ENCODE results near the gene ST6GALNAC6.
"Not testable (repeated sequence)": the region's sequence is repeated elsewhere in the genome, so short reads cannot be mapped to it uniquely, and the experiment has no call there.

The ST6GALNAC6 gene

DNA sequence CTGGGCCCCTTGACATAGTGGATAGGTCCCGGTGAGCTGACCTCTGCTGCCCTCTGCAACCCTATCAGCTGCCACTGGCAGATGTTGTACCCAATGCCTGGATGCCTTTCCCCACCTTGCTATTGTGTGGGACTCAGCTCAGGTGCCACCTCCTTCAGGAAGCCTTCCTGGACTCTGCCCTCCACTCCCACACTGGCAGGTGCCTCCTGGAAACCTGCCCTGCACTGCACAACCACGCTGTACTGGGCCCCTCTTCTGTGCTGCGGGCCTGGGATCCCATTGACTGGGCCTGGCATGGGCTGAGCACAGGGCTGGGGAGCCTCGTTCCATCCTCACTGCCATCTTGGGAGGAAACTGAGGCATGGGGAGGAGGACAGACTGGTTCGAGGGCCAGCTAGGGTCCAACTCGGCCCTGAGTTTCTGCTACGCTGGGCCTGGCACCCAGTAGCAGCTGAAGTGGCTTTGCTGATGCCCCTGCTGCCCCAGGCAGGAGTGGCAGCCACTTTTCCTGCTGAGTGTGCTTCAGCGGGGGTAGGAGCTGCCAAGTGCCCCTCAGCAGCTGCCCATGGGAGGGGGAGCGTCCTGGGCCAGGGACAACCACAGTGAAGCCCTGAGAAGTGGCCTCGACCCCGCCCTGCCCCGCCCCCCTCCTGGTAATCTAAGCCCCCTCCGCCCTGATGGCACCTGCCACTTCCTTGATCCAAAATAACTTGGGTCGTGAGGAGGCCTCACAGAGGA is 23.2 kb downstream of the ST6GALNAC6 start:
- DNase-seq, result no peak

DNA sequence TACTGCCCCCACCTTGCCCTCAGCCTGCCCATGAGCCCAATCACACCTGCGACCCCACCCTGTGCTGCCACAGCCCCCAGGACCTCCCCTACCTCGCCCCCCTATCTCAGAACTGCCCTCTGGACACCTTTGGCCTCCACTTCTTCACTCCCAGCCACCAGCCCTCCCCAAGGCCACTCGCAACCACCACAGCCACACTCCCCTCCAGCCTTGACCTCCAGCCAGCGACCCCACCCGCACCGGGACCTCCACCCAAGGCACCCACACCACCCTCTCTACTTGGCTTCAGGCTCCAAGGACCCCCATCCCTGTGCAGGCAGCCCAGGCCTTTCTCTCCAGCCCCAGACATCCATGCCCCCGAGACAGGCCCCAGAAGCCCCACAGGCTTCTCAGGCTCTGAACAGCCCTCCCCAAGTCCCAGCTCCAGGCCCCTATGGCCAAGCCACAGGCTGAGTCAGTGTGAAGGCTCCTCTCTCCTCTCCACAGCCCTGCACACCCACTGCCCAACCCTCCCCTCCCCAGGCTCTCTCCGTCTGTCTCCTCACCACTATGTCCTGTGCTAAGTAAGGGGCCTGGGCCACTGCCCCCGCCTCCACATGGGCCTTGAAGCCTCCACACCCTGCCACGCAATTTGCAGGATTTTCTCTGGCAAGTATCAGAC is 24.0 kb downstream of the ST6GALNAC6 start:
- DNase-seq, result no peak

DNA sequence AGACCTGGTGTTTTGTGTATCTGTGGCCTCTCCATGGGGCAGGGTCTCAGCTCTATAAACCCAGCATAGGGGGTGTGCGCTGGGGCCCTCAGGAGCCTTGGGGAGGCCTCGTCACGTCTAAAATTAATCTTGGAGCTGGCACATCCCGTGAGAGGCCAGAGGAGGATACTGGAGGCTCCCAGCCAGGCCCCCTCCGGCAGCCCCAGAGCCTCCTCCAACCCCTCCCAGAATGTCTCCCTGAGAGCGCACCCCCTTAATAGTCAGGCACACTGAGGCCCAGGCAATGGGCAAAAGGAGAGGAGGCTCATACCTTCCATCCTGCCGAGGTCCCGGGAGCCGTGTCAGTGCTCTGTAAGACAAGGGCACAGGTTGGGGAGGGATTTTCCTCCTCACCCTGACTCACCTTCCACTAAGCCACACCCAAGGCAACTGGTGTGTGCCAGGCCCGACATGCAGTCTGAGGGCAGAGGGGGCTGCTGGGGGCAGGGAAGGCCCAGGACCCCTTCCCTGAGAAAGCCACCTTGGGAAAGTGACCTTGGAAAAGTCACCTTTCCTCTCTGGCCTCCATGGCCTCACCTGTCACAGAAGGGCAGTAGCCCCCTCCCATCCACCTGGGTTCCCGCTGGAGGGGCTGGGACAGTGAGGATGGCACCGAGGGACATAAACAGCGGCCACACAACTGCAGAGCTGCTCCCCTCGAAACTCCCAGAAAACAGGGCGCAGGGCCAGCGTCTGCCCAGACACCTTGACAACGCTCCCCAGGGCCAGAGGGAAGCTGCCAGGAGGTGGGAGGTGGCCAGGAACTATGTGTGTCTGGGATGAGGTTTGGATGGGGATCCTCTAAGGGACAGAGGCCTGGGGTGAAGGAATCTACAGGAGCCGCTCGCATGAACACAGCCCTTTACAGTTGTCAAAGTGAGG is 24.8 kb downstream of the ST6GALNAC6 start:
- DNase-seq, result peak in 23 of 58 donors; percentile 6 to 72 (median 25)

DNA sequence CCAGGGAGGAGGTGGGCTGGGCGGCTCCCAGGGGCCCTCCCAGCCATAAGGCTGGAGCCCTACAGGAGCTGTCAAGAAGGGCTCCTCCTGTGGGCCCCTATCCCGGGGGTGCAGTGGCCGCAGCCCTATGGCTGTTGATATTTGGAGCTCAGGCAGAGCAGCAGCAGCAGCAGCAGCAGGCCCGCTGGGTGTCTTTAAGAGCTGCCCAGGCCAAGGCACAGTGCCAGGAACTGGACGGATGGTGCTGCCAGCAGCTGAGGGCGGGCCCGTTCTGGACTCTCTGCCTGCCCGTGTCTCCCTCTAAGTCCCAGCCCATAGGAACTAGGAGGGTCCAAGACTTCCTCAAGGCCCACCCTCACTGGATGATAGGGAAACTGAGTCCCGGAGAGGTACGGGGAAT is 25.5 kb downstream of the ST6GALNAC6 start:
- DNase-seq, result peak in 55 of 58 donors; percentile 7 to 91 (median 73)

DNA sequence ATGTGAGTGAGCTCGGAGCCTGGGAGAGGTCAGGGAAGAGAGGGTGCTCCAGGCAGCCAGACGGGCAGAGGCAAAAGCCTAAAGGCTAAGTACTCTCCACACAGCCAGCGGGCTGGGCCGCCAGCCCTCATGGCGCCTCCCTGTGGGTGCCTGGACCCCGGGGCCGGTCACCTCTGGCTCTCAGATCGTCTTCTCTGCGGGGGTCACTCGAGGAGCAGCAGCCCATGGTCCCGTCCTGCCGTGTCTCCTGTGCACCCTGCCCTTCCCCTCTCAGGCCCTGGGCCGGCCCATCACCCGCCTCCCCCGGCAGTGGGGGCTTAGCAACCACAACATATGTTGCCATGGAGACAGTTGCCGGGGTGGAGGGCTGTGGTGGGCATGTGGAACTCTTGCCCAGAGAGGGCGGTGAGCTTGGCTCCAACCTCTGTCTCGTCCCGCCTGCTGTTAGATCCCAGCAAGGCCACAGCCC is 26.1 kb downstream of the ST6GALNAC6 start:
- peak in 45 of 58 donors; percentile 20 to 86 (median 62) for DNase-seq

DNA sequence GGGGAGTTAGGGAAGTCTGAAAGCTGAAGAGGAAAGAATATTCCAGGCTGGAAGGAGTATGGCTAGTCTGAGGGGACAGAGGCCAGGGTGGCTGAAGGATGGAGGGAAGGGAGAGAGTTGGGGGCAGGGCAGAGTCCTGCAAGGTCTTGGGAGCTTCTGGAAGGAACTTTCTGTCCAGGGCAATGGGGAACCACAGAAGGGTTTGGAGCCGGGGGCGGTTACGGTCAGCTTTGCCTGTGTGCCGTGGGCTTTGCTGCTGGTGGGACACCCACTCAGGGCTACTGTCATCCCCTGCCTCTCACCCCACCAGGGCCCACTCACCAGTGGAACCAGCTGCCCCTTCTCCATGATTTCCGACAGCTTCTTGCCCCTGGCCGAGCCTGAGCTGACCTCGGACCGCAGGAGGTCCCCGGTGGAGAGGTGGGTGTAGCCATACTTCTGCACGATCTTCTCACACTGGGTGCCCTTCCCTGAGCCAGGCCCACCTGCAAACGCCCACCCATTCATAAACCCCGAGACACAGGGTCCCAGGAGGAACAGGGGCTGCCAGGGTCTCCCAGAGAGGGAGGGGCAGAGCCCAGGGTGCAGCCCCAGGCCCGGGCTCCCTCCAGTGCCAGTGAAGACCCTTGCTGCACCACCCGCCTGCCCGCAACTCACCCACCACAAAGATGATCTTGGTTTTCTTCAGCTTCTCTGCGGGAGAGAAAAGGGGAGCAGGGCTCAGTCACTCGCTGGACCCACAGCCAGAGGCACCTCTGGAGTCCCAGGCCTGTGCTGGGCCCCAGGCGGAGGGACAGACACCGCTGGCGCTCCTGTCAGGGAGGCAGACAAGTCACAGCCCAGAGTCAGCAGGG is 26.8 kb downstream of the ST6GALNAC6 start:
- DNase-seq, result no peak

DNA sequence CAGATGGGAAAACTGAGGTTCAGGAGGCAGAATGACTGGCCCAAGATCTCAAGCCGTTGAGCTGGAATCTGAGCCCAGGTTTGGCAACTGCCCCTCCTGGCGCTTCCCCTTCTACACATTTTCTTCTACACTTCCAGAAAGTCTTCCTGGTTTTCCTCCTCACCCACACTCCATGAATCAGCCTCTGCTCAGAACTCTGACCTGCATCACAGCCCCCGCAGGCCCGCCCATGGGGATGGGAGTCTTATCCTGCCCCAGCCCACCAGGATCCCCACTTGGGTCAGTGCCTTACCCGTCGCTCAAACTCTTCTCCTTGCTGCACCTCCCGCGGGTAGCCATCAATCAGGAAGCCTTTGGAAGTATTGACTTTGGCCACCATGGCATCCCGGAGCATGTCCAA is 27.9 kb downstream of the ST6GALNAC6 start:
- no peak for DNase-seq

DNA sequence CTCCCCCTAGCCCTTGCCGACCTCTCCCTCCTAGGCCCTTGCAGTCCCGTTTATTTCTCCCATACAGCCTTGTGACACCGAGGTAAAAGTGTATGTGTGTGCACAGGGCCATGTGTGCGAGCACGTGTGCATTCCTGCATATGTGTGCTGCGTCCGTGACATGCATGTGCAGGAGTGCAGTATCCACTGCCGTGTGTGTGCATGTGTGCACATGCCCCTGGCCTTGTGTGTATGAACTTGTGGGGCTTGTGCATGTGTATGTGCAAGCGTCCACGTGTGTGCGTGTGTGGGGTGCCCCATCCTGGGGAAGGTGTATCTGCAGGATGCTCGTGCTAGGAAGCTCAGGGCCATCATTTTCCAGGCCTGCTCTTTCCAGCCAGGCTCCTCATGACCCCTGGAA is 28.5 kb downstream of the ST6GALNAC6 start:
- DNase-seq, result no peak

DNA sequence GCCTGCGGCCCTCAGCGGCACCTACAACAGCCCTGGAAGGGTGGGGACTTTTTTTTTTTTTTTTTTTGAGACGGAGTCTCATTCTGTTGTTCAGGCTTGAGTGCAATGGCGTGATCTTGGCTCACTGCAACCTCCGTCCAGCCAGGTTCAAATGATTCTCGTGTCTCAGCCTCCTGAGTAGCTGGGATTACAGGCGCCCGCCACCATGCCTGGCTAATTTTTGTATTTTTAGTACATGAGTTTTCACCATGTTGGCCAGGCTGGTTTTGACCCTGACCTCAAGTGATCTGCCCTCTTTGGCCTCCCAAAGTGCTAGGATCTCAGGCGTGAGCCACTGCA is 29.3 kb downstream of the ST6GALNAC6 start:
- DNase-seq, result not testable (repeated sequence)

DNA sequence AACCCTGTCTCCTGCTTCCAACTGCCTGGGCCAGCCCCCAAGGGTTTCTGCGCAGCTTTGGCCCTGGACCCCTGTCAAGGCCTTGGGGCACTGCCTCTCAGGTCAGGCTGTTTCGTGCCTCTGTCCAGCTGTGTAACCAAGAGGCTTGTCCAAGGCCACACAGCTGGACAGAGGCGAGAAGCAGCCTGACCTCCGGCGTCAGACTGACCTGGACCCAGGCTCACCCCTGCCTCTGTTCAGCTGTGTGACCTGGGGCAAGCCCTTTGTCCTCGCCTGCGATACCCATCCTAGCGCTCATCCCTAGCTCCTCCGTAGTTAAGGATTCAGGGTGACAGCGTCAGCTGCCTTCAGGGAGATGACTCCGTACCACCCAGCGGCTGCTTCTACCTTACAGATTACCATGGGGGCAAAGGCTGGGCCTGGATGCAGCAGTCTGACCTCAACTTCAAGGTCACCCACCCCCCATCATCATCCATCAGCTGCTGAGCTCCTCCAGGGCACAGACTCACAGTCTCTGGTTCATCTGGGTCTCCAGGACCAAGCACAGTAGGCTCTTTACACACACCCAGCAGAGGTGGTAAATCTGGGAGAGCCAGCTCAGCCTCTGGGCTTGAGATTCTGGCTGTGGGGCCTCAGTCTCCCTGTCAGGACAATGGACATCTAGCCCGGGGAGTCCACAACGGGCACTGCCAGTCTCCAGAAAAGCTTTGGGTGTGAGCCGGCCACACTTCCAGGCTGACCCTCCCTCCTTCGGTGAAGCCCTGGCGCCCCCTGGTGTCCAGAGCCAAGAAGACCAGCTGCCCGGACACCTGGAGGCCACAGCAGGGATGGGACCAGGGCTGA is 29.9 kb downstream of the ST6GALNAC6 start:
- peak in 54 of 58 donors; percentile 10 to 83 (median 56) for DNase-seq

DNA sequence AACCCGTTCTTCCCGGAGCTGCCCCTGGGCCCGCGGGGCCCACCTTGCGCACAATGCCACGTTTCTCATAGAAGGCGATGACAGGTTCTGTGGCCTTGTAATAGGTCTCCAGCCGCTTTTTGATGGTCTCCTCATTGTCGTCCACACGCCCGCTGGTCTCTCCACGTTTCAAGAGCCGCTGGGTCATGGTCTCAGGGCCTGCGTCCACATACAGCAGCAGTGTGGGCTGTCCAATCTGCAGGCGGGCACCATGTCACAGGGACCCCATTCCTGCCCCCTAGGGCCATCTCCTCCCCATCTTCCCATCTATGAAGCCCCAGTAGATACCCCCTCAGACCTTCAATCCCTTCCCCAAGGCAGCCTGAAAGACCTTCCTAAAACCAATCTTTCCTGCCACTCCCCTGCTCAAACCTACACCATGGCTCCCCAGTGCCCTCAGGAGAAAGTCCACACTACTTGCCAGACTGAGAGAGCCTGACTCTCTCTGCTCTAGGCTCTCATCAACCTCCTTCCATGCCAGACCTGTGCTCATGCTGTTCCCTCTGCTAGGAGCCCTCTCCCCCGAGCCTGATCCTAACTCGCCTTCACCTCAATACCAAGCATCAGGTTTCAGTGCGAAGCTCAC is 31.0 kb downstream of the ST6GALNAC6 start:
- no peak for DNase-seq

DNA sequence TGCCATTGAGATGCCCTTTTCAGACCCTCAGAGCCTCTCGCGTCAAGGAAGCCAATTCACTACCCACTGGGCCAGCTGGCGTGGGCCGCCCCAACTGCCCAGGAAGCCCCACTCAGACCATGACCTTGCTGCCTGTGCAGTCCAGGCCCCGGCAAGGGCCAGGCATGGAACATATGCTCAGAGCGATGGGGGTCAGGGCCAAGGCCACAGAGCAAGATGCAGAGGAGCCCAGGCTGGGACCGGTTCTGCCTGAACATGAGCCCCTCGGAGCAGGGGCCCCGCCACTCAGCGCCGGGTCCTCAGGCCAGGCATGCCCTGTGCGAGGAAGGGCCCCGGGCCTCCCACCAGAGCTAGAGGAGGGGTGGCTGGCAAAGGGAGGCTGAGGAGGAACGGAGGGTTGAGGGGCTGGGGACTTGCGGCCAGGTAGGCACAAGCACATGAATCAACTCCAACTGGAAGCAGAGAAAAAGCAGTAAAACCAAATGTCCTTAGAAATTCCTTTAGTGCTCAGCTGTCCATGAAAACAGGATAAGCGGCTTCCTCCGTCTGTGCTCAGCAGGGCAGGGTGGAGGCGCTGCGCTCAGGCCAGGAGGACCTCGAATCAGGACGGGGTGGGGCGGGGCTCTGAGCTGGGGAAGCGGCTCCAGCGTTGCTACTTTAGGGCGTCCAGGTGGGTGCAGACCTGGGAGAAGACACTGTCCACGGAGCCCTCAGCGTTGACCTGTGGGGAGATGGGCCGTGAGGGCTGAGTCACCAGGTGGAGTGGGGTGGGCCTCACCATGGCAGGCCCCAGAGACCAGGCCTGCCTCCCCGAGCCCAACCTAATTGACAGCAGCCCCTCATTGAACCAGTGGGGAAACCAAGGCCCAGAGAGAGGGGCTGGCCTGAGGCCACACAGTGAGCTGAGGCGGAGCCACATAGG is 31.8 kb downstream of the ST6GALNAC6 start:
- no peak for DNase-seq

DNA sequence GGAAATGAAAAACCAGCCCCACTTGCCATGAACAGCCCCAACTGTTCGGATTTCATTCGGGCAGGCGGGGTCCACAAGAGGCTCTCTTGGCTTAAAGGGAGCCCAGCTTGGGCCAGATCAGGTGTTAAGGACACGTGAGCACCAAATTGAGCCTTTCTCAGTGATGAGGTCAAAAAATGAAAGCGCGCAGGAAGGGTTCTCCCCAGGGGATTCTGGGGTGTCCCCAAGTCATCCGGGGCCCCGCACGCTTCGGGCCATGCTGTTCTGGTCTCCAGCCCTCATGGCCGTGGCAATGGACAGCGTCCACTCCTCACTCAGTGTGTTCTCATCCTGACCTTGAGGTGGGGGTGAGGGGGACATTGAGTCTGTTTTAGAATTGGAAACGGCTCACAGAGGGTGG is 32.9 kb downstream of the ST6GALNAC6 start:
- no peak for DNase-seq

DNA sequence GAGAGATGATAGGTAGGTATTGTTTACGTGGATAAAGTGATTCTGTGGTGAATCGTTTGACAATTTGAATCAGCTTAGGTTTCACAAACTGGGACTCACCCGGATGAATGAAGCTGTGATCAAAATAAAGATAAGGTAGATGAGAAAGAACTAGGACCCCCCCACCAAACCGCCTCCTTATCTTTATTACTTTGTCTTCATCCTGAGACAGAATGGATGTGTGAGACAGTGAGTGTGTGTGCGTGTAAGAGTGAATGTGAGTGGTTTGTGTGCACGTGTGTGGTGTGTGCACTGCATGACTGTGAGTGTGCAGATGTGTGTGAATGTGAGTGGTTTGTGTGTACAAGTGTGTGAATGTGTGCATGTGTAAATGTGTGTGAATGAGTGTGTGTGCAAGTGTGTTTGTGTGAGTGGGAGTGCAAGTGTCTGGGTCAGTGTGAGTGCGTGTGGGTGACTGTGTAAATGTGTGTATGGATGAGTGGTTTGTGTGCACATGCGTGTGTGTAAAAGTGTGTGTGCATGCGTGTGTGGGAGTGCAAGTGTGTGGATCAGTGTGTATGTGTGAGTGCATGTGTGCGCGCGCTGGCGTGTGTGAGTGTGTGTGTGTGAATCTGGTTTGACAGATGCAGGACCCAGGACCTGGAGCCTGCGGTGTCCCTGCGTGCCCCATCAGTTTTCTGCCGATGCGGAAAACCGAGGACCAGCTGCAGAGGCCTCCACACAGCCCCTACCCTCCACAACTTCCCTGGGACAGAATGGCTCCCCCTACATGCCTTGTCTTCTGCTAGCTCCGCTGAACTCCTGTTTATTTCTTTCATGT is 33.5 kb downstream of the ST6GALNAC6 start:
- no peak for DNase-seq

DNA sequence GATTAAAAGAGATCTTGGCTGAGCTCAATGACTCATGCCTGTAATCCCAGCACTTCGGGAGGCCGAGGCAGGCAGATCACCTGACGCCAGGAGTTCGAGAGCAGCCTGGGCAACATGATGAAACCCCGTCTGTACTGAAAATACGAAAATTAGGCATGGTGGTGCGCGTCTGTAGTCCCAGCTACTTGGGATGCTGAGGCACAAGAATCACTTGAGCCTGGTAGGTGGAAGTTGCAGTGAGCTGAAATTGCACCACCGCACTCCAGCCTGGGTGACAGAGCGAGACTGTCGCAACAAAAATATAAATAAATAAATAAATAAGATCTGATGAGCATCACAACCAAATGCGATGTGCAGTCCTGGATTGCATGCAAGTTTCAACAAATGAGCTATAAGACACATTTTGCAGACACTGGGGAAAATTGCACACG is 36.2 kb downstream of the ST6GALNAC6 start:
- DNase-seq, result no peak

DNA sequence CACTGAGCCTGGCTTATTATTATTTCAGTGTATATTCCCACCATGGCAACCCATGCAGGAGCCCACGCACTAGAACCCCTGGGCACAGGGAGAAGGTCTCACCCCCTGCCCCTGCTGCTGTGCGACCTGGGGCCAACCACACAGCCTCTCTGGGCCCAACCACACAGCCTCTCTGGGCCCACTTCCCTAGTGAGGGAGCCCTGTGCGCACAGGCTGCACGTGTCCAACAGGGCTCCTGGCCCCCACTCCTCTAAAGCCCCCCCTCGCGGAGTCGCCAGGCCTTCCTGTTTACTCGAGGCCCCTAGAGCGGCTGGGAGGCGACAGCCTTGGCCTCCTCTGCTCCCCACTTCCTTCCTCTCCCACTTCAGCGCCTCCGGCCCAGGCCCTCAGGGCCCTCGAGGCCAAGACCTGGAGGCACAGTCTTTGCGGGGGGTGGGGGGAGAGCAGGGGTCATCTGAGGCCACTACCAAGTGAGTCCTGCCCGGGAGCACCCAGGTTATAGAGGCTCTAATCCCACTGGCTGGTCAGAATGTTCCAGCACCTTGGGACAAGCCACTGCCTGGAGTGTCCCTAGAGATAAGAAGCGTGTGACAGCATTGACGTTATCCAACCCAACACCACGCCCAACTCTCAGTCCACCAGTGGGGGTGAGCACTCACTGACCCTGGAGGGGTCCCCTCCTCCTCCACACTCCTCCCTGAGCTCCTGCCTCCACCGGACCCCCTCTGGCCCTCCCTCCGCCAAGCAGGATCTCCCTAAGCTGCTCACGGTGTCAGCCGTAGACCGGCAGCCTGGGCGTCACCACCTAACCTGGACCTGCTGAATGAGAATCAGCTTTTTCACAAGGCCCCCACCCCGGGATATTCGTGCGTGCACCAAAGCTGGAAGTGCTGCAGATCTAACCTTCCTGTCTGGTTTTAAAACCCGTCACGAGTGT is 37.1 kb downstream of the ST6GALNAC6 start:
- peak in 31 of 58 donors; percentile 19 to 62 (median 38) for DNase-seq
